ENCODE measurements around the gene TREM2. TPM values are rescaled to one million over a fixed set of nuclear protein-coding genes. Genes with fewer than 3 reads are reported as not detected.
A peak's percentile ranks its signal among the peaks of the same experiment; 100 is the strongest.

Gene TREM2
- total and polyA plus RNA-seq, 2 donors (not counting 1 experiment from before 2014, with no cell fraction given), result 0.17 TPM; not detected in 1

- no peaks in the 10 kb centered on the region for H3K9me3 ChIP-seq (ENCODE audit: control insufficient read depth, insufficient read depth, low read depth, low read length)
- TF ChIP-seq CTCF (conservative IDR thresholded peaks at IDR 0.05 in 1 of 2, IDR thresholded peaks at IDR 0.05 in 1 of 2; ENCODE audit: low read depth in 1 of 2, low read length in 2 of 2) (no peak), EZH2 (IDR thresholded peaks at IDR 0.05; ENCODE audit: low read length, missing control alignments) (no peak)
- no peak overlapping the region for H3K4me3 ChIP-seq (replicated peaks in 1 of 4; ENCODE audit: control extremely low read depth in 1 of 4, insufficient read depth in 1 of 4, low read depth in 3 of 4, low read length in 4 of 4)
- no peak overlapping the region for H3K9ac ChIP-seq (ENCODE audit: insufficient read depth, low read length)
- H3K4me2 ChIP-seq (ENCODE audit: extremely low read depth, insufficient read depth, low read length), result no peak overlapping the region
- DNase-seq (ENCODE audit: low read depth in 2 of 2), result no peak
- H3K36me3 ChIP-seq (ENCODE audit: control insufficient read depth, insufficient read depth, low read length), result no peaks in the 10 kb centered on the region
- no peak overlapping the region for H2AFZ ChIP-seq (ENCODE audit: low read length)
- H3K79me2 ChIP-seq (ENCODE audit: control insufficient read depth, insufficient read depth, low read length), result no peaks in the 10 kb centered on the region
- no peaks in the 10 kb centered on the region for H3K27me3 ChIP-seq (ENCODE audit: control insufficient read depth, insufficient read depth, low read length)
- no peaks in the 10 kb centered on the region for H3K4me1 ChIP-seq (ENCODE audit: control insufficient read depth, extremely low read depth, insufficient read depth, low read length)
- no peaks in the 10 kb centered on the region for H4K20me1 ChIP-seq (ENCODE audit: control insufficient read depth, extremely low read depth, insufficient read depth, low read length)
- no peak overlapping the region for H3K27ac ChIP-seq (ENCODE audit: insufficient read depth, low read length)
Measured at GRCh38 chr6:41170547-41171160, 7.7 kb upstream of the TREM2 start.

DNA sequence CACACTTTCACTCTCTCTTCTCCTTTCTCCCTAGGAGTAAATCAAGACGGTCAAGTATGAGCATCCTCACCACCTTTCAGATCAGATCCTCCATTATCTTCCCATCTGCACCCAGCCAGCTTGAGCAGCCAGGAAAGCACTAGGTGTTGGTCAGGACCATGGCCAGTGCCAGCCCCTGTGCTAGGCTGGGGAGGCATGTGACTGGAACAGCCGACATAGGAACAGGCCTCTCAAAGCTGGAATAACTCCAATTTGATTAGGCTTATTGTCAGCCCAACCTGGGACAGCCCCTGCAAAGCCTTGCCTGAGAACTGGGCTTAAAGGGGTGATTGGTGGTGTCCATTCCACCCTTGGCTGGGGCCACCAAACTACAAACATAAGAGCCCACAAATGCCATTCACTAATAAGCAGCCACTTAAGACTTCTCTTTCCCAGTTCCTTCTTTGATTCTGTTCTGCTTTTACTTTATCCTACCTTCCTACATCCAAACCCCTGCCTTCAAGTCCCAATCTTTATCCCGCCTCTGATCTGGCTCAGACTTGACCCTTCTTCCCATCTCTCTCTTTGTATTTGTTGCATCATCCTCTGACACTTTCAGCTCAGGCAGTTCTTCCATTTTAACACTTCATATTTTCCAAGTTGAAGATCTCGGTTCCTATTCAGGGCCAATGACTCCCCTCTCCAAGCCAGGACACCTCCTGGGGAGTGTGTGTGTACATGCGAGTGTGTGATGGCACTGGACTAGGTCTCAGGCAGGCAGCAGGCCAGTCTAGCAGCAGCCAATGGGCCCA lies 4.5 kb upstream of the TREM2 start:
- no peaks in the 10 kb centered on the region for H3K4me1 ChIP-seq (ENCODE audit: control insufficient read depth, extremely low read depth, insufficient read depth, low read length)
- no peak overlapping the region for H2AFZ ChIP-seq (ENCODE audit: low read length)
- no peak overlapping the region for H3K27ac ChIP-seq (ENCODE audit: insufficient read depth, low read length)
- H3K79me2 ChIP-seq (ENCODE audit: control insufficient read depth, insufficient read depth, low read length), result no peaks in the 10 kb centered on the region
- H3K27me3 ChIP-seq (ENCODE audit: control insufficient read depth, insufficient read depth, low read length), result no peaks in the 10 kb centered on the region
- H3K36me3 ChIP-seq (ENCODE audit: control insufficient read depth, insufficient read depth, low read length), result no peaks in the 10 kb centered on the region
- no peak overlapping the region for H3K4me3 ChIP-seq (replicated peaks in 1 of 4; ENCODE audit: control extremely low read depth in 1 of 4, insufficient read depth in 1 of 4, low read depth in 3 of 4, low read length in 4 of 4)
- H3K9me3 ChIP-seq (ENCODE audit: control insufficient read depth, insufficient read depth, low read depth, low read length), result no peaks in the 10 kb centered on the region
- no peaks in the 10 kb centered on the region for H4K20me1 ChIP-seq (ENCODE audit: control insufficient read depth, extremely low read depth, insufficient read depth, low read length)
- no peak overlapping the region for H3K9ac ChIP-seq (ENCODE audit: insufficient read depth, low read length)
- peak; percentile 11 to 17 for DNase-seq (ENCODE audit: low read depth in 2 of 2)
- TF ChIP-seq EZH2 (IDR thresholded peaks at IDR 0.05; ENCODE audit: low read length, missing control alignments), result no peak
- no peak overlapping the region for H3K4me2 ChIP-seq (ENCODE audit: extremely low read depth, insufficient read depth, low read length)

DNA sequence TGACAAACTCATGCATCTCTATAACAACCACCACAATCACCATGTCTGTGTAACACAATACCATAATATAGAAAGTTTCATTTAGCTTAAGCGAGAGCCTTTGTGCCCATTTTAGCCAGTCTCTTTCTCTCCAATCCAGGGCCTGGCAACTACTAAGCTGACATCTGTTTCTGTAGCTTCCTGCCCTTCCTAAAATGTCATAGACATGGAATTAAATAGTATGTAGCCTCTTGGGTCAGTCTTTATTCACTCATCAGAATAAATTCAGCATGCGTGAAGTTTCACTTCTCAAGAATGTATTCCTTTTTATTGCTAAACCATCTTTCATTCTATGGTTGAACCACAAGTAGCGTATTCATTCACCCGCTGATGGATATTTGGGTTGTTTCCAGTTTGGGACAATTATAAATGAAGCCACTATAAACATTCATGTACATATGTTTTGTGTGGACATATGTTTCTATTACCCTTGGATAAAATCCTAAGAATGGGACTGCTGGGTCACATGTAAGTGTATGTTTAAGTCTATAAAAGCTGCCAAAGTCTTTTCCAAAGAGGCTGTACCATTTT lies 1.7 kb upstream of the TREM2 start:
- Histone ChIP-seq H4K20me1 (ENCODE audit: control insufficient read depth, extremely low read depth, insufficient read depth, low read length) (no peaks in the 10 kb centered on the region), H3K9me3 (ENCODE audit: control insufficient read depth, insufficient read depth, low read depth, low read length) (no peaks in the 10 kb centered on the region), H3K36me3 (ENCODE audit: control insufficient read depth, insufficient read depth, low read length) (no peaks in the 10 kb centered on the region), H3K4me3 (replicated peaks in 1 of 4; ENCODE audit: control extremely low read depth in 1 of 4, insufficient read depth in 1 of 4, low read depth in 3 of 4, low read length in 4 of 4) (no peak overlapping the region), H3K79me2 (ENCODE audit: control insufficient read depth, insufficient read depth, low read length) (no peaks in the 10 kb centered on the region), H3K9ac (ENCODE audit: insufficient read depth, low read length) (no peak overlapping the region), H3K27me3 (ENCODE audit: control insufficient read depth, insufficient read depth, low read length) (no peaks in the 10 kb centered on the region), H3K27ac (ENCODE audit: insufficient read depth, low read length) (no peak overlapping the region), H3K4me2 (ENCODE audit: extremely low read depth, insufficient read depth, low read length) (no peak overlapping the region), H2AFZ (ENCODE audit: low read length) (no peak overlapping the region), H3K4me1 (ENCODE audit: control insufficient read depth, extremely low read depth, insufficient read depth, low read length) (no peaks in the 10 kb centered on the region)
- no peak for TF ChIP-seq EZH2 (IDR thresholded peaks at IDR 0.05; ENCODE audit: low read length, missing control alignments)
- TF ChIP-seq CTCF (conservative IDR thresholded peaks at IDR 0.05 in 1 of 2, IDR thresholded peaks at IDR 0.05 in 1 of 2; ENCODE audit: low read depth in 1 of 2, low read length in 2 of 2), result no peak
- DNase-seq (ENCODE audit: low read depth in 2 of 2), result no peak
